ENCODE measurements around the gene TRIM56. TPM values are rescaled to one million over a fixed set of nuclear protein-coding genes. Genes with fewer than 3 reads are reported as not detected.

TRIM56 gene
- total and polyA plus RNA-seq, 2 of the 13 experiments (the other 11 are each of a cell fraction or from before 2014, with no cell fraction given), result 3.2 to 7.1 TPM

- TF ChIP-seq AHR (CRISPR knock-in tag; IDR thresholded peaks at IDR 0.05), result no peak
- TF ChIP-seq ZNF883 (CRISPR knock-in tag; IDR thresholded peaks at IDR 0.05; ENCODE audit: not compliant biosample characterization), result no peak
- TF ChIP-seq SMAD3 (CRISPR knock-in tag; IDR thresholded peaks at IDR 0.05), result no peak
- TF ChIP-seq, protein P1, sequence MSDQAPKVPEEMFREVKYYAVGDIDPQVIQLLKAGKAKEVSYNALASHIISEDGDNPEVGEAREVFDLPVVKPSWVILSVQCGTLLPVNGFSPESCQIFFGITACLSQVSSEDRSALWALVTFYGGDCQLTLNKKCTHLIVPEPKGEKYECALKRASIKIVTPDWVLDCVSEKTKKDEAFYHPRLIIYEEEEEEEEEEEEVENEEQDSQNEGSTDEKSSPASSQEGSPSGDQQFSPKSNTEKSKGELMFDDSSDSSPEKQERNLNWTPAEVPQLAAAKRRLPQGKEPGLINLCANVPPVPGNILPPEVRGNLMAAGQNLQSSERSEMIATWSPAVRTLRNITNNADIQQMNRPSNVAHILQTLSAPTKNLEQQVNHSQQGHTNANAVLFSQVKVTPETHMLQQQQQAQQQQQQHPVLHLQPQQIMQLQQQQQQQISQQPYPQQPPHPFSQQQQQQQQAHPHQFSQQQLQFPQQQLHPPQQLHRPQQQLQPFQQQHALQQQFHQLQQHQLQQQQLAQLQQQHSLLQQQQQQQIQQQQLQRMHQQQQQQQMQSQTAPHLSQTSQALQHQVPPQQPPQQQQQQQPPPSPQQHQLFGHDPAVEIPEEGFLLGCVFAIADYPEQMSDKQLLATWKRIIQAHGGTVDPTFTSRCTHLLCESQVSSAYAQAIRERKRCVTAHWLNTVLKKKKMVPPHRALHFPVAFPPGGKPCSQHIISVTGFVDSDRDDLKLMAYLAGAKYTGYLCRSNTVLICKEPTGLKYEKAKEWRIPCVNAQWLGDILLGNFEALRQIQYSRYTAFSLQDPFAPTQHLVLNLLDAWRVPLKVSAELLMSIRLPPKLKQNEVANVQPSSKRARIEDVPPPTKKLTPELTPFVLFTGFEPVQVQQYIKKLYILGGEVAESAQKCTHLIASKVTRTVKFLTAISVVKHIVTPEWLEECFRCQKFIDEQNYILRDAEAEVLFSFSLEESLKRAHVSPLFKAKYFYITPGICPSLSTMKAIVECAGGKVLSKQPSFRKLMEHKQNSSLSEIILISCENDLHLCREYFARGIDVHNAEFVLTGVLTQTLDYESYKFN (CRISPR knock-in tag; conservative IDR thresholded peaks at IDR 0.05), result peak; percentile 58
- TF ChIP-seq, protein P2, sequence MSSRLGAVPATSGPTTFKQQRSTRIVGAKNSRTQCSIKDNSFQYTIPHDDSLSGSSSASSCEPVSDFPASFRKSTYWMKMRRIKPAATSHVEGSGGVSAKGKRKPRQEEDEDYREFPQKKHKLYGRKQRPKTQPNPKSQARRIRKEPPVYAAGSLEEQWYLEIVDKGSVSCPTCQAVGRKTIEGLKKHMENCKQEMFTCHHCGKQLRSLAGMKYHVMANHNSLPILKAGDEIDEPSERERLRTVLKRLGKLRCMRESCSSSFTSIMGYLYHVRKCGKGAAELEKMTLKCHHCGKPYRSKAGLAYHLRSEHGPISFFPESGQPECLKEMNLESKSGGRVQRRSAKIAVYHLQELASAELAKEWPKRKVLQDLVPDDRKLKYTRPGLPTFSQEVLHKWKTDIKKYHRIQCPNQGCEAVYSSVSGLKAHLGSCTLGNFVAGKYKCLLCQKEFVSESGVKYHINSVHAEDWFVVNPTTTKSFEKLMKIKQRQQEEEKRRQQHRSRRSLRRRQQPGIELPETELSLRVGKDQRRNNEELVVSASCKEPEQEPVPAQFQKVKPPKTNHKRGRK (CRISPR knock-in tag; IDR thresholded peaks at IDR 0.05), result no peak
- TF ChIP-seq POLR2G (IDR thresholded peaks at IDR 0.05; ENCODE audit: low read depth, low read length), result peak; percentile 68
- TF ChIP-seq, protein P3, sequence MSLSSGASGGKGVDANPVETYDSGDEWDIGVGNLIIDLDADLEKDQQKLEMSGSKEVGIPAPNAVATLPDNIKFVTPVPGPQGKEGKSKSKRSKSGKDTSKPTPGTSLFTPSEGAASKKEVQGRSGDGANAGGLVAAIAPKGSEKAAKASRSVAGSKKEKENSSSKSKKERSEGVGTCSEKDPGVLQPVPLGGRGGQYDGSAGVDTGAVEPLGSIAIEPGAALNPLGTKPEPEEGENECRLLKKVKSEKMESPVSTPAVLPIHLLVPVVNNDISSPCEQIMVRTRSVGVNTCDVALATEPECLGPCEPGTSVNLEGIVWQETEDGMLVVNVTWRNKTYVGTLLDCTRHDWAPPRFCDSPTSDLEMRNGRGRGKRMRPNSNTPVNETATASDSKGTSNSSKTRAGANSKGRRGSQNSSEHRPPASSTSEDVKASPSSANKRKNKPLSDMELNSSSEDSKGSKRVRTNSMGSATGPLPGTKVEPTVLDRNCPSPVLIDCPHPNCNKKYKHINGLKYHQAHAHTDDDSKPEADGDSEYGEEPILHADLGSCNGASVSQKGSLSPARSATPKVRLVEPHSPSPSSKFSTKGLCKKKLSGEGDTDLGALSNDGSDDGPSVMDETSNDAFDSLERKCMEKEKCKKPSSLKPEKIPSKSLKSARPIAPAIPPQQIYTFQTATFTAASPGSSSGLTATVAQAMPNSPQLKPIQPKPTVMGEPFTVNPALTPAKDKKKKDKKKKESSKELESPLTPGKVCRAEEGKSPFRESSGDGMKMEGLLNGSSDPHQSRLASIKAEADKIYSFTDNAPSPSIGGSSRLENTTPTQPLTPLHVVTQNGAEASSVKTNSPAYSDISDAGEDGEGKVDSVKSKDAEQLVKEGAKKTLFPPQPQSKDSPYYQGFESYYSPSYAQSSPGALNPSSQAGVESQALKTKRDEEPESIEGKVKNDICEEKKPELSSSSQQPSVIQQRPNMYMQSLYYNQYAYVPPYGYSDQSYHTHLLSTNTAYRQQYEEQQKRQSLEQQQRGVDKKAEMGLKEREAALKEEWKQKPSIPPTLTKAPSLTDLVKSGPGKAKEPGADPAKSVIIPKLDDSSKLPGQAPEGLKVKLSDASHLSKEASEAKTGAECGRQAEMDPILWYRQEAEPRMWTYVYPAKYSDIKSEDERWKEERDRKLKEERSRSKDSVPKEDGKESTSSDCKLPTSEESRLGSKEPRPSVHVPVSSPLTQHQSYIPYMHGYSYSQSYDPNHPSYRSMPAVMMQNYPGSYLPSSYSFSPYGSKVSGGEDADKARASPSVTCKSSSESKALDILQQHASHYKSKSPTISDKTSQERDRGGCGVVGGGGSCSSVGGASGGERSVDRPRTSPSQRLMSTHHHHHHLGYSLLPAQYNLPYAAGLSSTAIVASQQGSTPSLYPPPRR (CRISPR knock-in tag; IDR thresholded peaks at IDR 0.05; ENCODE audit: borderline replicate concordance), result no peak
- peak; percentile 83 for TF ChIP-seq ZMYM2 (CRISPR knock-in tag; IDR thresholded peaks at IDR 0.05)
- TF ChIP-seq ZNF674 (CRISPR knock-in tag; IDR thresholded peaks at IDR 0.05; ENCODE audit: low read depth), result no peak
- TF ChIP-seq ZGPAT (CRISPR knock-in tag; IDR thresholded peaks at IDR 0.05), result no peak; the same call in 1 of the 2 replicates
- no peak for TF ChIP-seq TBL1XR1 (IDR thresholded peaks at IDR 0.05; ENCODE audit: borderline replicate concordance, low read length, partially characterized antibody)
- no peak for TF ChIP-seq HHEX (CRISPR knock-in tag; IDR thresholded peaks at IDR 0.05)
- no peak for TF ChIP-seq MTF1 (CRISPR knock-in tag; IDR thresholded peaks at IDR 0.05)
- TF ChIP-seq MAFF (IDR thresholded peaks at IDR 0.05; ENCODE audit: low read depth, low read length), result no peak
- TF ChIP-seq HOXA5 (CRISPR knock-in tag; IDR thresholded peaks at IDR 0.05), result no peak
- TF ChIP-seq KLF11 (CRISPR knock-in tag; IDR thresholded peaks at IDR 0.05), result no peak
- TF ChIP-seq ZNF34 (CRISPR knock-in tag; IDR thresholded peaks at IDR 0.05; ENCODE audit: borderline replicate concordance), result no peak
- TF ChIP-seq ZNF720 (CRISPR knock-in tag; IDR thresholded peaks at IDR 0.05), result no peak
These were observed 37.8 kb downstream of the TRIM56 start (continued) for GRCh38 chr7:101122933-101123702.
